ENCODE measurements around the gene PLLP.

DNA sequence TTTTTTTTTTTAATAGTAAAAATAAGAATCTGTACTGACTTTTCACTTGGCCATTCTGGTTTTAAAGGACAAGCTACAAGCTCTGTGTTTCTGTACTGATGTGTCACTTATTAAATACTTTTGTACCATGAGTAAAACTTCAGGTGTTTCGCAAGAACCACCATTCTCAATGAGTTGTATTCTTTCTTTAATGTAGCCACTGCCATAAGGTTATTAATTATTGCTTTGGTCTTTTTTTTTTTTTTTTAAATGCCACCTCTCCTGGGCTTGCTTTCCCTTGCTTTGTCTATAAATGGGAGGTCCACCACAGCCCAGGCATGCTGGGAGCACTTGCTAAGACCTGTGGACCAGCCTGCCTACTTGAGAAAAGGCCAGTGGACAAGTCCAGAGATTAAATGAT, 31.0 kb downstream of the PLLP start:
- TF ChIP-seq, protein P1, sequence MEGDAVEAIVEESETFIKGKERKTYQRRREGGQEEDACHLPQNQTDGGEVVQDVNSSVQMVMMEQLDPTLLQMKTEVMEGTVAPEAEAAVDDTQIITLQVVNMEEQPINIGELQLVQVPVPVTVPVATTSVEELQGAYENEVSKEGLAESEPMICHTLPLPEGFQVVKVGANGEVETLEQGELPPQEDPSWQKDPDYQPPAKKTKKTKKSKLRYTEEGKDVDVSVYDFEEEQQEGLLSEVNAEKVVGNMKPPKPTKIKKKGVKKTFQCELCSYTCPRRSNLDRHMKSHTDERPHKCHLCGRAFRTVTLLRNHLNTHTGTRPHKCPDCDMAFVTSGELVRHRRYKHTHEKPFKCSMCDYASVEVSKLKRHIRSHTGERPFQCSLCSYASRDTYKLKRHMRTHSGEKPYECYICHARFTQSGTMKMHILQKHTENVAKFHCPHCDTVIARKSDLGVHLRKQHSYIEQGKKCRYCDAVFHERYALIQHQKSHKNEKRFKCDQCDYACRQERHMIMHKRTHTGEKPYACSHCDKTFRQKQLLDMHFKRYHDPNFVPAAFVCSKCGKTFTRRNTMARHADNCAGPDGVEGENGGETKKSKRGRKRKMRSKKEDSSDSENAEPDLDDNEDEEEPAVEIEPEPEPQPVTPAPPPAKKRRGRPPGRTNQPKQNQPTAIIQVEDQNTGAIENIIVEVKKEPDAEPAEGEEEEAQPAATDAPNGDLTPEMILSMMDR (IDR thresholded peaks at IDR 0.05) = no peak
- no peak for TF ChIP-seq POLR2AphosphoS5 (IDR thresholded peaks at IDR 0.05)
